PC-9 (cell line): ENCODE data around the gene DNASE1L1. TPM values are rescaled to one million over a fixed set of nuclear protein-coding genes. Genes with fewer than 3 reads are reported as not detected.
A peak's percentile ranks its signal among the peaks of the same experiment; 100 is the strongest.

Experiments used
- BruUV-seq: library from RNA; stranded (reverse); fragments of 400-500 nt; replicated peaks from 2 replicates; lab custom pipeline; 2021; lab: Mats Ljungman, UMichigan
- CTCF ChIA-PET: fragments of 300-600 bp; sonication (Branson Sonifier 250); formaldehyde crosslinking; loops from one replicate; lab custom pipeline; 2022; ENCODE audit warnings: antibody characterized with exemption; lab: Charles Lee
- POLR2A ChIA-PET: fragments of 300-600 bp; sonication (Branson Sonifier 250); formaldehyde crosslinking; loops from one replicate; lab custom pipeline; 2022; ENCODE audit warnings: antibody characterized with exemption; ENCODE audit not compliant: unreplicated experiment; lab: Charles Lee
- DNase-seq, 2 experiments: peaks; one replicate each; pipeline versions ENCODE4 v3.0.0 to v3.0.0-alpha.2; 2015 to 2022; ENCODE audit warnings: mixed read lengths in 1 of 2
- H2AFZ ChIP-seq: fragments of 200-600 bp; sonication (generic); 2 replicates; pipeline ENCODE4 v1.8.1; 2017; ENCODE audit warnings: antibody characterized with exemption
- H3F3A ChIP-seq: fragments of 200-600 bp; sonication (generic); 2 replicates; pipeline ENCODE4 v1.8.1; 2017; ENCODE audit warnings: antibody characterized with exemption, mild to moderate bottlenecking, low read depth; ENCODE audit not compliant: insufficient read depth
- H3K27ac ChIP-seq: fragments of 200-600 bp; sonication (generic); 2 replicates; pipeline ENCODE4 v1.6.1; 2016; ENCODE audit warnings: mixed run types
- H3K27me3 ChIP-seq: fragments of 200-600 bp; sonication (generic); 2 replicates; pipeline ENCODE4 v1.6.1; 2016; ENCODE audit warnings: low read depth, mixed run types; ENCODE audit not compliant: insufficient read depth
- H3K36me3 ChIP-seq: fragments of 200-600 bp; sonication (generic); 2 replicates; pipeline ENCODE4 v1.6.1; 2016; ENCODE audit warnings: low read depth, mixed run types
- H3K4me1 ChIP-seq: fragments of 200-600 bp; sonication (generic); replicated peaks from 2 replicates; pipeline ENCODE4 v1.6.1; 2016; ENCODE audit warnings: mixed run types; ENCODE audit not compliant: insufficient read depth
- H3K4me2 ChIP-seq: fragments of 200-600 bp; sonication (generic); 2 replicates; pipeline ENCODE4 v1.6.1; 2017; ENCODE audit warnings: mixed run types
- H3K4me3 ChIP-seq: fragments of 200-600 bp; sonication (generic); 2 replicates; pipeline ENCODE4 v1.6.1; 2016; ENCODE audit warnings: mixed run types
- H3K79me2 ChIP-seq: fragments of 200-600 bp; sonication (generic); 2 replicates; pipeline ENCODE4 v1.6.1; 2017; ENCODE audit warnings: low read depth, mixed run types
- H3K9me2 ChIP-seq: fragments of 200-600 bp; sonication (generic); 2 replicates; pipeline ENCODE4 v1.8.1; 2017; ENCODE audit warnings: mild to moderate bottlenecking; ENCODE audit not compliant: insufficient read depth
- H3K9me3 ChIP-seq: fragments of 200-600 bp; sonication (generic); 2 replicates; pipeline ENCODE4 v1.8.1; 2016; ENCODE audit warnings: low read depth; ENCODE audit not compliant: insufficient read depth
- H4K20me1 ChIP-seq: fragments of 200-600 bp; sonication (generic); 2 replicates; pipeline ENCODE4 v1.8.1; 2017; ENCODE audit not compliant: insufficient read depth
- EZH2 ChIP-seq: fragments of 200-600 bp; sonication (generic); IDR thresholded peaks from 2 replicates; pipeline ENCODE4 v1.8.0; 2017; ENCODE audit warnings: antibody characterized with exemption, low read depth
- intact Hi-C: fragments of 100-400 bp; cut with micrococcal nuclease; formaldehyde crosslinking; loops from one replicate; pipeline ENCODE4 v1.10.0; 2022; ENCODE audit not compliant: unreplicated experiment
- total RNA-seq: library from RNA; stranded (reverse); gene quantifications from 2 replicates; pipeline ENCODE4 v1.2.3, GENCODE V29; 2021
- TF ChIP-seq, protein P1 (sequence below): fragments of 200-600 bp; sonication (generic); conservative IDR thresholded peaks from 2 replicates; pipeline ENCODE4 v1.6.1; 2017; ENCODE audit warnings: mixed run types, antibody characterized with exemption, mild to moderate bottlenecking, moderate library complexity

DNASE1L1 gene
- total RNA-seq, 1 experiment from 2014 or later: 28.3 TPM

DNA sequence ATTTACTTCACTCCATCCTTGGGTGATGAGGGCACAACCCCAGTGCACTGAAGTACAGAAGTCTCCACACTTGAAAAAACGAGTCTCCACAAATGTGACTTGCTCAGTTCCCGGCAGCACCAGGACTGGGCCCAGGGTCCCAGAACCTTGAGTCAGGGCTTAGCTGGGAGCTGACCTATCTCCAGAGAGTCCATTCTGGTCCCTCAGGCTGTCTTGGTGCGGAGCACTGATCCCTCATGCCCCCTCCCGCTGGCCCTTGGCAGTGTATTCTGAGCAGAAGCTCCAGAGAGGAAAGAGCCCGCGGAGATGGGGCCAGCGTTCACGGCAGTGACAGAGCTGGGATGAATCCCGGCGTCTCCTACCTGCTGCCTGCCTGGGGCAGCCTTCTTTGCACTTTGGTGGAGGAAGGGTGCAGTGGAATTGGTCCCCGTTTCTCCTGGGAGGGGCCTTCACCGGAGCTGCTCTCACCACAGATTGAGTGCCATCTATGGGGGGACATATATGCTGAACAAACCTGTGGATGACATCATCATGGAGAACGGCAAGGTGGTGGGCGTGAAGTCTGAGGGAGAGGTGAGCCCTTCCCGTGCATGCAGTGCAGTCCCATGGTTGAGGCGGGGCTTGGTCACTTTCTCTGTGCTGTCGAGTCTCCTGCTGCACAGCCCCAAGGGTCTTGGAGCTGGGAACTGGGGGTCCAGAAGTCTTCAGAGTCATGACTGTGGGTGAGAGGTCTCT, 31.7 kb upstream of the DNASE1L1 start:
- no TSS peak for BruUV-seq
- Histone ChIP-seq H3F3A (peaks cover 13% of the 10 kb centered on the region; the same call in 1 of the 2 replicates), H3K9me3 (no peaks in the 10 kb centered on the region), H3K36me3 (no peaks in the 10 kb centered on the region), H3K4me1 (peaks cover 7% of the 10 kb centered on the region; the same call in 1 of the 2 replicates), H3K79me2 (peaks cover 25% of the 10 kb centered on the region), H3K4me2 (no peak overlapping the region), H3K4me3 (no peak overlapping the region), H2AFZ (no peak overlapping the region), H3K9me2 (no peaks in the 10 kb centered on the region), H3K27me3 (no peaks in the 10 kb centered on the region), H4K20me1 (no peaks in the 10 kb centered on the region), H3K27ac (no peak overlapping the region)
- no peak for DNase-seq
- POLR2A ChIA-PET: interaction anchor here (0.6 to 0.7 kb wide), 2 partner anchors 66 to 622 kb away, joined by 4 read pairs; partner anchors contain the start of gene FLNA
- intact Hi-C loops: loop anchor here (5.0 kb wide), 1 partner anchor 43 kb away; the partner anchor contains the start of gene RPL10
- CTCF ChIA-PET: no interaction called here
- no peak for TF ChIP-seq EZH2
- TF ChIP-seq, protein P1, sequence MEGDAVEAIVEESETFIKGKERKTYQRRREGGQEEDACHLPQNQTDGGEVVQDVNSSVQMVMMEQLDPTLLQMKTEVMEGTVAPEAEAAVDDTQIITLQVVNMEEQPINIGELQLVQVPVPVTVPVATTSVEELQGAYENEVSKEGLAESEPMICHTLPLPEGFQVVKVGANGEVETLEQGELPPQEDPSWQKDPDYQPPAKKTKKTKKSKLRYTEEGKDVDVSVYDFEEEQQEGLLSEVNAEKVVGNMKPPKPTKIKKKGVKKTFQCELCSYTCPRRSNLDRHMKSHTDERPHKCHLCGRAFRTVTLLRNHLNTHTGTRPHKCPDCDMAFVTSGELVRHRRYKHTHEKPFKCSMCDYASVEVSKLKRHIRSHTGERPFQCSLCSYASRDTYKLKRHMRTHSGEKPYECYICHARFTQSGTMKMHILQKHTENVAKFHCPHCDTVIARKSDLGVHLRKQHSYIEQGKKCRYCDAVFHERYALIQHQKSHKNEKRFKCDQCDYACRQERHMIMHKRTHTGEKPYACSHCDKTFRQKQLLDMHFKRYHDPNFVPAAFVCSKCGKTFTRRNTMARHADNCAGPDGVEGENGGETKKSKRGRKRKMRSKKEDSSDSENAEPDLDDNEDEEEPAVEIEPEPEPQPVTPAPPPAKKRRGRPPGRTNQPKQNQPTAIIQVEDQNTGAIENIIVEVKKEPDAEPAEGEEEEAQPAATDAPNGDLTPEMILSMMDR: no peak

DNA sequence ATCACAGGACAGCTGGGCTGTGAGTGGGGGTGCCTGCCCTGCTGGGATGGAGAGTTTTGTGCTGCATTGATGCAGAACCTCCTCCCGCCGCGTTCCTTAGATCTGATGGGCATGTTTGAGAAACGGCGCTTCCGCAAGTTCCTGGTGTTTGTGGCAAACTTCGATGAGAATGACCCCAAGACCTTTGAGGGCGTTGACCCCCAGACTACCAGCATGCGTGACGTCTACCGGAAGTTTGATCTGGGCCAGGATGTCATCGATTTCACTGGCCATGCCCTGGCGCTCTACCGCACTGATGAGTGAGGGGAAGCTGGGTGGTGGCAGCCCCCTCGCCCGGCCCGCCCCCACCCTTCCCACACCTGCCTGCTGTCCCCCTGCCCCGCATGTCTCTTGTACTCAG, 30.8 kb upstream of the DNASE1L1 start:
- Histone ChIP-seq H3K4me2 (no peak overlapping the region), H2AFZ (no peak overlapping the region), H4K20me1 (no peaks in the 10 kb centered on the region), H3K9me2 (no peaks in the 10 kb centered on the region), H3K27ac (no peak overlapping the region), H3K4me3 (no peak overlapping the region), H3K4me1 (peaks cover 7% of the 10 kb centered on the region; the same call in 1 of the 2 replicates), H3K9me3 (no peaks in the 10 kb centered on the region), H3K36me3 (no peaks in the 10 kb centered on the region), H3K27me3 (no peaks in the 10 kb centered on the region), H3K79me2 (peaks cover 20% of the 10 kb centered on the region), H3F3A (peaks cover 13% of the 10 kb centered on the region; the same call in 1 of the 2 replicates)
- no TSS peak for BruUV-seq
- no peak for DNase-seq
- ChIA-PET POLR2A (no interaction called here), CTCF (no interaction called here)
- no peak for TF ChIP-seq EZH2
- TF ChIP-seq, protein P1: no peak
- intact Hi-C loops: loop anchor here (5.0 kb wide), 1 partner anchor 43 kb away; the partner anchor contains the start of gene RPL10

DNA sequence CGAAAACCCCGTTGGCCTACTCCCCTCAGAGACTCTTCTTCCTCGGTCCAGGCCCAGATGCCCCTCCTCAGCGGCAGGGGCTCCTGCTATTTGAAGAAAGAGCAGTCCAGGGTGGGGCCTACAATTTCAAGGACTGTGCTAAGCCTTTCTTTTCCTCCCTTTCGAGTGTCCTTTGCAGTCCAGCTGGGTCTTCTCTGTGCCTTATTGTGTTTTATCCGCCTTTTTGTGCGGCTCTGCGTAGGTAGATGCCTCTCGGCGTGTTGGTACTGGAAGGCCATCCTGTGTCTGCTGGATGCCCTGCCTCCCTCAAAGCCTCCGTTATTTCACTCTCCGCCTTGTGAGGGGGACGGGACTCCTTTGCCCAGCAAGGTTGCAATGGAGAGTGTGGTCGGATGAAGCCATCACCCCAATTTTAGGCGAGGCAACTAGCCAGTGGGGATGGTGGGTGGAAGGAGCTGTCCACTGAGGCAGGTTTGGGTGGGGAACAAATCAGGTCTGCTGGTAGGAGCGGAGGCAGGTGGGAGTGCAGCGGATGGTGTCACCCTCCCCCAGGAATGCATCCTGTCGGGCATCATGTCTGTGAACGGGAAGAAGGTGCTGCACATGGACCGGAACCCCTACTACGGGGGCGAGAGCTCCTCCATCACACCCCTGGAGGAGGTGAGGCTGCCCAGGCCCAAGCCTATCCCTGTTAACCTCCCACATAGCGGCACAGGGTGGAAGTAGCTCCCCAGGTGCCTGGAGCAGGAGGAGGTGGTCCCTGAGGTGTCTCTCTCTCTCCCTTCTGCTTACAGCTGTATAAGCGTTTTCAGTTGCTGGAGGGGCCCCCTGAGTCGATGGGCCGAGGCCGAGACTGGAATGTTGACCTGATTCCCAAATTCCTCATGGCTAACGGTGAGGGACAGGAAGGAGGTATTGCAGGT, 29.2 kb upstream of the DNASE1L1 start:
- Histone ChIP-seq H3F3A (peaks cover 8% of the 10 kb centered on the region; the same call in 1 of the 2 replicates), H3K4me2 (peak overlapping the region; percentile 86), H3K27me3 (no peaks in the 10 kb centered on the region), H3K27ac (no peak overlapping the region), H2AFZ (no peak overlapping the region), H3K9me3 (no peaks in the 10 kb centered on the region), H3K36me3 (no peaks in the 10 kb centered on the region), H3K4me1 (peaks cover 7% of the 10 kb centered on the region; the same call in 1 of the 2 replicates), H3K79me2 (peaks cover 15% of the 10 kb centered on the region), H3K9me2 (no peaks in the 10 kb centered on the region), H4K20me1 (no peaks in the 10 kb centered on the region), H3K4me3 (peak overlapping the region; percentile 56; the same call in 1 of the 2 replicates)
- TF ChIP-seq EZH2: no peak
- TF ChIP-seq, protein P1: no peak
- BruUV-seq: TSS peak; percentile 41
- intact Hi-C loops: no loop called here
- DNase-seq: no peak
- POLR2A ChIA-PET: no interaction called here
- CTCF ChIA-PET: no interaction called here
